ENCODE results near the gene ZNF516.

DNA sequence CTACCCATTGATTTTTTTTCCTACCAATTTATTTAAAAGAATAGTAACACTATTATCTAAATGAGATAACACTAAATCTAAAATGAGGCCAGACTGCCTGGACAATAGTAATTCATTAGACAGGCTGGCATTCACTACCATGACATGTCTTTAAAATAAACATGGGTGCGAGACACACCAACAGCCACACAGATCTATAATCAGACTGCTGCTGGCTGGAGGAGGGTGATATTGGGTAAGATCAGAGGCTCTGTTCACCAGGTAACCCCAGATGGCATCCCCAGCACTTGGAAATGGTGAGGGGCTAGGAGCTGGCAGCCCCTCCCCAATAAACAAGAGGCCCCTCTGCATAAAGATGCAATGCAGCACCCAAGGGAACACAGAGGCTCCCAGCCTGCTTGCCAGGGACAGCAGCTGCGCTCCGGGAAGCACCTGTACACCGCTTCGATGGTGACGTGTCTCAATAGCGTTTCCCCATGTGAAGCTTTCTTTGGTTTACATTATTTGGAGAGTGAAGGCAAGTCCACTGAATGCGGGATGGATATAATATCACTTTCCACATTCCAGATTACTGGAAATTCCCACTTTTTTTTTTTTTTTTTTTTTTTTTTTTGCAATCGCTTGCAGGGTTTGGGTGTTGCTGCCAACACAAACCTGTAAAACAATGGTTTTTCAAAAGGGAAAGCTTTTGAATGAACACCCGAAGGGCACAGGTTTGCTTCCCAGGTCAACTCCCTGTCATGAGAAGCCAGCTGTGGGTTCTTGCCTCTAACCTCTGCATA is 159.0 kb downstream of the ZNF516 start:
- TF ChIP-seq POLR2A (IDR thresholded peaks at IDR 0.05) (no peak), CTCF (IDR thresholded peaks at IDR 0.05) (no peak), POLR2AphosphoS5 (IDR thresholded peaks at IDR 0.05) (no peak), EP300 (IDR thresholded peaks at IDR 0.05) (no peak)

All from sigmoid colon (tissue), 4 donors.